ENCODE results near the gene NPY1R. TPM values are rescaled to one million over a fixed set of nuclear protein-coding genes. Genes with fewer than 3 reads are reported as not detected.

The NPY1R gene
- total RNA-seq, 2 experiments from 2014 or later: not detected

- Histone ChIP-seq H3K4me3 (ENCODE audit: low read length) (no peak overlapping the region), H3K27ac (ENCODE audit: low read depth in 1 of 2, low read length in 2 of 2) (no peak overlapping the region), H3K4me1 (ENCODE audit: insufficient read depth, low read length) (no peaks in the 10 kb centered on the region), H3K27me3 (ENCODE audit: control insufficient read depth in 1 of 2, insufficient read depth in 2 of 2, low read length in 2 of 2) (peaks cover 5 to 6% of the 10 kb centered on the region in 2 experiments), H3K9me3 (ENCODE audit: control insufficient read depth in 1 of 2, insufficient read depth in 1 of 2, low read length in 2 of 2) (no peaks in the 10 kb centered on the region), H3K36me3 (ENCODE audit: insufficient read depth, low read length) (no peaks in the 10 kb centered on the region)
- Mint-ChIP-seq H3K27me3 (peaks cover 37% of the 10 kb centered on the region), H3K4me1 (ENCODE audit: low read depth) (no peaks in the 10 kb centered on the region), H3K9me3 (no peaks in the 10 kb centered on the region), H3K4me3 (no peak overlapping the region), H3K27ac (no peak overlapping the region), H3K36me3 (ENCODE audit: low read depth) (no peaks in the 10 kb centered on the region)
- POLR2A ChIA-PET: no interaction called here
- CTCF ChIA-PET: no interaction called here
- DNase-seq (no peak), ATAC-seq (ENCODE audit: poor library complexity) (no peak)
- no peak for TF ChIP-seq CTCF (IDR thresholded peaks at IDR 0.05)
- intact Hi-C loops (cut with DNase I, micrococcal nuclease): no loop called here
Measured at GRCh38 chr4:163353054-163353453, 20.7 kb upstream of the NPY1R start.

GRCh38 chr4:163350672-163351071, 18.3 kb upstream of the NPY1R start:
- Histone ChIP-seq H3K4me1 (ENCODE audit: insufficient read depth, low read length) (no peaks in the 10 kb centered on the region), H3K9me3 (ENCODE audit: control insufficient read depth in 1 of 2, insufficient read depth in 1 of 2, low read length in 2 of 2) (no peaks in the 10 kb centered on the region), H3K36me3 (ENCODE audit: insufficient read depth, low read length) (no peaks in the 10 kb centered on the region), H3K4me3 (ENCODE audit: low read length) (no peak overlapping the region), H3K27ac (ENCODE audit: low read depth in 1 of 2, low read length in 2 of 2) (no peak overlapping the region), H3K27me3 (ENCODE audit: control insufficient read depth in 1 of 2, insufficient read depth in 2 of 2, low read length in 2 of 2) (peaks cover 5 to 6% of the 10 kb centered on the region in 2 experiments)
- CTCF ChIA-PET: no interaction called here
- DNase-seq (no peak), ATAC-seq (ENCODE audit: poor library complexity) (no peak)
- no peaks in the 10 kb centered on the region for H3K9me3 Mint-ChIP-seq
- TF ChIP-seq CTCF (IDR thresholded peaks at IDR 0.05): no peak
- intact Hi-C loops (cut with DNase I, micrococcal nuclease): no loop called here
- no peaks in the 10 kb centered on the region for H3K4me1 Mint-ChIP-seq (ENCODE audit: low read depth)
- peaks cover 50% of the 10 kb centered on the region for H3K27me3 Mint-ChIP-seq
- H3K36me3 Mint-ChIP-seq (ENCODE audit: low read depth): no peaks in the 10 kb centered on the region
- H3K27ac Mint-ChIP-seq: no peak overlapping the region
- H3K4me3 Mint-ChIP-seq: no peak overlapping the region
- POLR2A ChIA-PET: no interaction called here

- Mint-ChIP-seq H3K27ac (no peak overlapping the region), H3K27me3 (peaks cover 57% of the 10 kb centered on the region), H3K4me1 (ENCODE audit: low read depth) (no peaks in the 10 kb centered on the region), H3K36me3 (ENCODE audit: low read depth) (no peaks in the 10 kb centered on the region), H3K9me3 (no peaks in the 10 kb centered on the region), H3K4me3 (no peak overlapping the region)
- Histone ChIP-seq H3K27me3 (ENCODE audit: control insufficient read depth in 1 of 2, insufficient read depth in 2 of 2, low read length in 2 of 2) (peaks cover 15 to 38% of the 10 kb centered on the region in 2 experiments), H3K27ac (ENCODE audit: low read depth in 1 of 2, low read length in 2 of 2) (no peak overlapping the region), H3K36me3 (ENCODE audit: insufficient read depth, low read length) (no peaks in the 10 kb centered on the region), H3K4me1 (ENCODE audit: insufficient read depth, low read length) (no peaks in the 10 kb centered on the region), H3K4me3 (ENCODE audit: low read length) (no peak overlapping the region), H3K9me3 (ENCODE audit: control insufficient read depth in 1 of 2, insufficient read depth in 1 of 2, low read length in 2 of 2) (no peaks in the 10 kb centered on the region)
- TF ChIP-seq CTCF (IDR thresholded peaks at IDR 0.05): no peak
- CTCF ChIA-PET: no interaction called here
- no peak for DNase-seq
- intact Hi-C loops (cut with DNase I, micrococcal nuclease): no loop called here
- ATAC-seq (ENCODE audit: poor library complexity): no peak
- POLR2A ChIA-PET: no interaction called here
Measured at GRCh38 chr4:163344147-163345125, 12.0 kb upstream of the NPY1R start.

Data from CD4-positive, alpha-beta T cell (primary cell).